Measurements from ENCODE around the gene DSE. TPM values are rescaled to one million over a fixed set of nuclear protein-coding genes. Genes with fewer than 3 reads are reported as not detected.

The DSE gene
- total RNA-seq, 2 donors from 2014 or later = 48.5 to 61.5 TPM

DNA sequence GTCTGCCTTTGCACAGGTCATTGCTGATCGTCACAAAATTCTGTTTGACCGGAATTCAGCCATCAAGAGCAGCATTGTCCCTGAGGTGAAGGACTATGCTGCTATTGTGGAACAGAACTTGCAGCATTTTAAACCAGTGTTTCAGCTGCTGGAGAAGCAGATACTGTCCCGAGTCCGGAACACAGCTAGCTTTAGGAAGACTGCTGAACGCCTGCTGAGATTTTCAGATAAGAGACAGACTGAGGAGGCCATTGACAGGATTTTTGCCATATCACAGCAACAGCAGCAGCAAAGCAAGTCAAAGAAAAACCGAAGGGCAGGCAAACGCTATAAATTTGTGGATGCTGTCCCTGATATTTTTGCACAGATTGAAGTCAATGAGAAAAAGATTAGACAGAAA, 65.8 kb downstream of the DSE start:
- no peak for DNase-seq (ENCODE audit: low spot score)
- intact Hi-C loops (cut with DNase I) = no loop called here

DNA sequence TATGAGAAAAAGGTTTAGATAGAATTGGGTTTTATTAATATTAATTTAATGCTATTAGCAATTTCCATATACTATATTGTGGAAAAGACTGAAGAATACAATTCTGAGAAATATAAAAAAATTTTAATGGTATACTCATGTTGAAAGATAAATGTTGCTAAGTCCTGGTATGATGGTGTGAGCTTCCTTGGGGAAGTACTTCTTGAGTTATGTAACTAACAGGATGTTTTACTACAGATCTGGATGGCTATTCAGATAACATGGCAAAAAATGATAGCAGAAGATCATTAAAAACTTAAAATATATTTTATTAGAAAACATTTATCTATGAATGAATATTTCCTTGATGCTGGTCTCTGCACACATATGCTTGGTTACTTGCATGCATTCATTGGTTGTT, 66.9 kb downstream of the DSE start:
- no peak for DNase-seq (ENCODE audit: low spot score)
- intact Hi-C loops (cut with DNase I) = no loop called here

DNA sequence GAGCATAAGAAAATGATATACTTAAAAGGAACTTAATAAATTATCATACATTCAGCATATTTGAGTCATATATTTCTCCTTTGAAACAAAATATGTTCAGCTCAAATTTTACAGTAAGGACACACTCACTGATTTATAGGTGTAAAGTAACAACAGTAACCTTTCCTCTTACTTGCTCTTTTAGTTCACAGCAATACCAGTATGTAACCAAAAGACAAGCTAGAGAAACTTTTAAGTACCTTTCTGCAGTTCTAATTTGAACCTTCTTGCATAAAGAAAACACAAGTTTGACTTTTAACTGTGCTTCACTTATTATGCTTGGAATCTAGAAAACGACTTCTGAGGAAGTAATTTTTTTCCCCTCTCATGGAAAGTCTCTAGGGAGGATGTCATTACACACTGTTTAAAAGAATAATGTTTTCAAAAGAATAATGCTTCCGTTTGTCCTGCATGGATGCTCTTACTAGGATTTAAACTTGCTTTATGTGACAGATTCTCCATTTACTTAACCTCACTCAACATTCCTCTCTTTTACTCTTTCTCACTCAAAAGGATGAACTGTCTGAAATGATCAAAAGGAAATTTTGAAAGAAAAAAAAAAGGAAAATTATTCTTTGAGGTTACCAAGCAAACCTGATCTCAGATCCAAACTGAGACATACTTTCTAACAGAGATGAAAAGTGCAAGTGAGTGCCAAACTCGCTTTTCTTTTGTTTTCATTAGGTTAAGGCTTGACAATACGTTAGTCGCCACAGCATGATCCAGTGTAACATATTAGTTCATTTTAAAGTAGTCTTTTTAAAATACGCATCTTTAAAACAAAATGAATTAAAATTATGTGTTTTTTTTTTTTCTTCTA, 68.1 kb downstream of the DSE start:
- DNase-seq (ENCODE audit: low spot score) = no peak
- intact Hi-C loops (cut with DNase I) = no loop called here

DNA sequence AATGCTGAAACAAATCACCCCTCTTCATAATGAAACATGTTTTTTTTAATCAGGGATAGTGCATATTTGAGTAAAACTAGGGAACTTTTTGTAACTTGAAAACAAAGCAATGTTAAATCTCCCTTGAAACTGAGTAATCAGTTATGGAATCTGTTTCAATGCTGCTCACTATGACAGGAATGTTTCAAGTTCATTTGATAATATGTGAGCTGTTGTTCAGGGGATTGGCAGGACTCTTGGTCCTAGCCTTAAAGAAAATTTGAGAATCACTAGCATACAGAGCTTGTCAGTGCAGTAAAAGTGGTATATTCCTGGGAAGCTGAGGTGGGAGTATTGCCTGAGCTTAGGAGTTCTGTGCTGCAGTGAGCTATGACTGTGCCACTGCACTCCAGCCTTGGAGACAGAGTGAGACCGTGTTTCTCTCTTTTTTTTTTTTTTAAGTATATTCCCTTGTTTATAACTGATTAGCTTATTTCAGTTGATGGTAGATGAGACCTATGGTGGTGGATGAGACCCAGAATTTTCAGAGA, 68.8 kb downstream of the DSE start:
- no peak for DNase-seq (ENCODE audit: low spot score)
- intact Hi-C loops (cut with DNase I) = no loop called here

DNA sequence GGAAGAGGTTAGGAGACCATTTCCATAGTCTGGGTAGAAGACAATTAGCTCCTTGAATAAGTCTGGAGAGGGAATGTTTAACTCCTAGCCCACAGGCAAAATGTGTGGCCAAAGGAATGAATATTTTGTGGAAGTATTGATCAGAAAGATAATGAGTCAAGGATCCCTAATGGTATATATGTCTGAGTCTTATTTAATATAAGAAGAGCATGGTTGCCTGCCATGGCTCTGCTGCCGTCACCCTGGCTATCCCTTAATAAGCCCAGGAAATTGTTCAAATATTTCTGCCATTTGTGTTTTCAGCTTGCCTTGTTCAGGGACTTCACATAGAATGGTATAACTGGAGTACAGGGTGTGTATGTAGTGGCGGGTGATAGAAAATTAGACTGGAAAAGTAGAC, 72.4 kb downstream of the DSE start:
- intact Hi-C loops (cut with DNase I) = no loop called here

DNA sequence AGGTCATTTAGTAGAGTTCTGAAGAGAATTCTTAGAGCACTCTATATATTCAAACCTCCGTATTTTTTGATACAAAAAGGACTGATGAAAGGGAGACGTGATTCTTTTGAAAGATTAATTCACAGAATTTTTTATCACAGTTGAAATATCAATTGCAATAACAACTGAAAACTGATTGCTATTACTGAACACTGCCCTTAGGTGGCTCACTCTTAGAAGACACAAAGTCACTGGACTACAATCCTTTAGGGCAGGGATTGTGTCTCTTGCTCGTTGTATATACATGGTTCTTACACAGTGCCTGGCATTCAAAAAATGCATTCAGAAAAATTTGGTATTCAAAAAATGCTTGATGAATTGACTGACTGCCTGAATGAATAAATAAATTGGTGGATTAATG, 73.3 kb downstream of the DSE start:
- intact Hi-C loops (cut with DNase I) = no loop called here
- DNase-seq (ENCODE audit: low spot score) = no peak

More for the DNA sequence above, 72.4 kb downstream of the DSE start:
- DNase-seq (ENCODE audit: low spot score) = no peak

DNA sequence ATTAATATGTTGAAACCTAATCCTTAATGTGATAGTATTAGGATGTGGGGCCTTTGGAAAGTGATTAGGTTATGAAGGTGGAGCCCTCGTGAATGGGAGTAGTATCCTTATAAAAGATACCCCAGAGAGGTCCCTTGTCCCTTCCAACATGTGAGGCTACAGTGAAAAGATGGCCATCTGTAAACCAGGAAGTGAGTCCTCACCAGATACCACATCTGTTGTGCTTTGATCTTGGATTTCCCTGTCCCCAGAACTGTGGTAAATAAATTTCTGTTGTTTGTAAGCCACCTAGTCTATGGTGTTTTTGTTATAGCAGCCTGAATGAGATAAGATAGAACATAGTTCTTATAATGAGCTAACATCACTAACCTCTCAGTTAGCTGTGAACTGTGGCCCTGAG, 73.8 kb downstream of the DSE start:
- intact Hi-C loops (cut with DNase I) = no loop called here
- no peak for DNase-seq (ENCODE audit: low spot score)

DNA sequence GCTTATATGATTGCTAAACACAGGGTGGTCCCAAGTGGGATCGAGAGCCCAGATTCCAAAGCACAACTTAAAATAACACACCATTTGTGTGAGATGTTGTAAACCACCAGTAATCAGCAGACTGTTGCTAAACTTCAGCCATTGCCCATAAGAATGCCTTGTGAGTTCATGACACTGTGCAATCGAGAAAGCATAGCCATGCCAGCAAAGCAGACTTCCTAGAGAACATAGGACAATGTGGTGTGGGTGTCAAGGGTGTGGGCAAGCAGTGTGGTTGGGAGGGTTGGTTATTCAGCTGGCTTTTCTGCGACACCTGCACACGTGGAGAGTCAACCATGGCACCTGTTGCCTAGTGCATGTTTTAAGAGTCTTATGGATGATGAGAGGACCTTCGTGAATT, 74.4 kb downstream of the DSE start:
- intact Hi-C loops (cut with DNase I) = no loop called here
- no peak for DNase-seq (ENCODE audit: low spot score)

DNA sequence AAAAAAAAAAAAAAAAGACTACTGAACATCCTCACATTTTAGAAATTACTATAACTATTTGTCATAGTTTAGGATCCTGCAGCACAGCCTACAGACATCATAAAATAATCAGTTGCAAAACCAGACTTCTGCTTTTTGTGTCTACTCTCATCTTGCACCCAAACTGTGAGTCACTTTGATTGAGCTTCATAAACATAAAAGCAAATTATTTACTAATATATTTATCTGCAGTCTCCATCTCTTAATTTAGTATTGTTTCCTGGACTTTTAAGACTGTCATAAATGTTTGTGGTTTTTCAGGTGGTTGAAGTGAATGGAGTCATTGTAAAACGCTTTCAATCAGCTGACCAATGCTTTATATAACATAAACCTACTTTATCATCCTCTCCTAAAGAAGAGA, 75.7 kb downstream of the DSE start:
- DNase-seq (ENCODE audit: low spot score) = no peak
- intact Hi-C loops (cut with DNase I) = no loop called here

DNA sequence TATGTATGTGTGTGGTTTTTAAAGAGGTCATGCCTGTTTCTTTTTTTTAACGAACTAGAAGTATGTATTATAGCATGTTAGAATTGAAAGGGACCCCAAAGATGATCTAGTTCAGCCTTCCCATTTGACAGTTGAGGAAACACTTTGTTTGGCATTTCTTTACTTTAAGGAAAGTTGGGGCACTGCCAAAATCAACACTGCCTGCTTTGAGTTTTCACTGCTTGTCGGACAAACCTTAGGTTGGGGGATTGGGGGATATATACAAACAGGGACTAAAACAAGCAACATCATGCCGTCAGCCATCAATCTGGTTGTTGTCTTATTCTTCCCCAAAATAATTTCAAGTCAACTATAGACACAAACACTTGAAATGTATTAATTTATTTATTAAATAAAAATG, 76.3 kb downstream of the DSE start:
- intact Hi-C loops (cut with DNase I) = no loop called here
- DNase-seq (ENCODE audit: low spot score) = no peak

DNA sequence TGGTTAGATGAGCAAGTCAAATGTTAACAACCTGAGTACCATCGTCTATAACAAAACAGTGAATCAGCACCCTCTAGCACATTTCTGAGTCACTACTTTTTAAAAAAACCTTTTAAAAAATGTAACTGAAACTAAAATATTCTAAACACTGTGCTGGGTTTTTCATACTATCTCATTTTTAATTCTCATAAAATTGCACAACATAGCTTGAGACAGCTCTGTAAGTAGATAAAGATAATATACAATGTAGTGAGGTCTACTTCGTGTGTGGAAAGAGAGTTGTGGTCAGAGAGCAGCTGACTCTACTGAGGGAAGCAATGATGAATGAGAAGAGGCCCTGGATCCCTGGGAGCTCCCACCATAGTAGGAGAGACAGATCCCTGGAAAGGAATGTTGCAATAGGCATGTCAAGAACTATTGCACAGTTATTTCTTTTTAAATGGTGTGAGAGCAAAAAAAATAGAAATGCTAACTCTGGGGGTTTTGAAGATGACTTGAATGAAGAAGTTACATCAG, 76.8 kb downstream of the DSE start:
- DNase-seq (ENCODE audit: low spot score) = no peak
- intact Hi-C loops (cut with DNase I) = no loop called here

DNA sequence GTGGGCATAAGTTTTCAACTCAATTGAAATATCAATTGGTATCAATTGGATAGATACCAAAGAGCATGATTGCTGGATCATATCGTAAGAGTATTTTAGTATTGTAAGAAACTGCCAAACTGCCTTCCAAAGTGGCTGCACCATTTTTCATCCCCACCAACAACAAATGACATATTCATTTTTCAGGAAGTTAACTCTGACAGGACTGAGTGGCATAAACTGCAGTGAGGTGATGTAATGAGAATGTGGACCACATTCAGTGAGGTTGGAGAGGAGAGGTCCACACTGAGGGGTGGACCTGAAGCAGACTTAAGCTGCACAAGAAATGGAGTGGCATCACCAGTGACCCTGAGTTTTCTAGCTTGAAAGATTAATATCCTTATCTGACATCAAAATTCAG, 78.8 kb downstream of the DSE start:
- intact Hi-C loops (cut with DNase I) = no loop called here
- DNase-seq (ENCODE audit: low spot score) = no peak

DNA sequence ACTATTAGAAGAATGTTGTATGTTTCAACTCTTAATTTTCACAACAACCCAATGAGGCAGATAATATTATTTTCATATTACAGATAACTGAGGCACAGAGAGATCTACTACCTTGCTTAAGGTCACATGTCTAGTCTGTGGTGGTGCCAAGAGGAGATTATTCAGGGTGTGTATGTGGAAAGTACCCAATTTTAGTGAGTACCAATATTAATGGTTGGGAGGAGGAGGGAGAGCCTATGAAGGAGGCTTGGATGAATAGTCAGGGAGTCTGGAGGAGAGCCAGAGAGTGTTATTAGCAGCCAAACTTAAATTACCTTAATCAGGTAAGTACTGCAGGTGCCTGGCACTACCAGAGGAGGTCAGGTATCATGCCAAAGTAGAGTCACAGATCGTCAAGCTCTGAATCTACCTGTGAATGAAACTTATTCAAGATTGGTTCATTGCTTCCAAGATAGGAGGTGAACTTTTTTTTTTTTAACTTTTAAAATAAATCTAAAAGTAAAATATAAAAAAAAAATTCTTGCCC, 79.5 kb downstream of the DSE start:
- DNase-seq (ENCODE audit: low spot score) = no peak
- intact Hi-C loops (cut with DNase I) = no loop called here

DNA sequence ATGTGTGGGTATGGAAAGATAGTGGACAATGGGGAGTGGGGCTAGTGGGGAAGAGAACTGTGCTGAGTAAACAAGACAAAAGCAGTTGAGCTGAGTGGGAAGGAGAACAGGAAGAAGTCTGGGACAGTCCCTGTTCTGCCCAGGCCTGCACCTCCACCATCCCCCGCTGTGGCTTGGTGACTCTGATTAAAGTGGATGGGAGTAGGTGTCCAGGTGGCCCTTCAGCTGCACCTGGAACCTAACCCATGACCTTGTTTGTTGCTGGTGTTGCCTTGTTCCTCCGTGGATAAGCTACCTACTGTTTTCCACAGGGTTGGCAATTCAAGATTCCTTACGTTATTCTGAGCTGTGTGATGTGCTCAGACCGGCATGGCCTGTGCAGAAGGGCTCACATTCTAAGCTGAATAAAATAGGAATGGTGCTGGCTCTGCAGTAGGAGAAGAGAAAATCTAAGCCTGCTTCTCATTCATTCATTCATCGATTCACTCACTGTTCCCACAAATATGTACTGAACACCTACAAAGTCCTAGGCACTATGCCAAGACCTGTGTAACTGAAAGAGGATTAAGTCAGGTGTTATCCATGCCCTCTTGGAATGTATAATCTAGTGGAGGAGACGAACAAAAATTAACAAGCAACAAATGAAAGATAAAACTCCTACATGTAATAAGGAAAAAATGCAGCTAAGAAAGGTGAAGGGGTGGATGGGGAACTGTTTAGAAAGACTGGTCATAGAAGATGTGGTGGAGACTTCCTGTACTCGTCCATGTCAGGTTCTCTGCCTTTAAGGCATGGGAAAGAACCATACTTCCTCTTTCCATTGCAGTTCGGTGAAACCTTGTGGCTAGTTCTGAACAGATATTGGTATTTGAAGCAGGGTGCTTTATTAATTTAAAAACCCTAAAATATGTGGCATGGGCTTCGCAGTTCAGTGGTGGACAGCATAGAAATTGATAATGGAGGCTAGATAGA, 80.3 kb downstream of the DSE start:
- DNase-seq (ENCODE audit: low spot score) = no peak
- intact Hi-C loops (cut with DNase I) = no loop called here

DNA sequence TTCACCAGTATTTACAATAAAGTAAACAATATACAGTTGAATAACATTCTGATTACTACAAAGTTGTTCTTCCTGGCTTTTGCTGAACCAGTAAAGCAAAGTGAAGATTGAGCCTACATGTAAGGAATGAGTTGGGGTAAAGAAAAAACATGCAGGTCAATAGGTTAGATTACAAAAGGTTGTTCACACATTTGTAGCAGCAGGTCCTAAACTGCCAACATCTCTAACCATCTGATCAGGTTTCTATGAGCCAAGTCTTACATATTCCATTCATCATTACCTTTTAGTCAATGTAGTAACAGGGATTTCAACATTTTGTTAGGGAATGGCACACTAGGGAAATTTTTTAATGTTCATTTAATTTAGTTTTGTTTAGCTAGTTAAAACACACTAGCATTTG, 81.2 kb downstream of the DSE start:
- intact Hi-C loops (cut with DNase I) = no loop called here
- no peak for DNase-seq (ENCODE audit: low spot score)

DNA sequence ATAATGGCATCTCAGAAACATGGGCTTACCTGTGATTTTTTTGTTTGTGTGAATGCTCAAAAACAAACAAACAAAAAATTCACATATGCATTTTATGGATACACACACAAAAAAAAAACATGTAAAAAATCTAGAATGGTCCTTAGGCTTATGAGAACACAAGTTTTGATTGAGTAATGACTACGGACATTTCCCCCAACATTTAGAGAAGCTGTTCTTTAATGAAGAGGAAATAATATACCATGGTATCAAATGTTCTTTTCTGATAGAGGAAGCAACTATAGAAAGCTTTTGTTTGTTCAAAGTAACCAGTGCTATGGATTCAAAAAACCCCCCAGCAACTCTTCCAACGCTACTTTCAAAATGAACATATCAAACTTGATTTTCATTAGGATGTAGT, 81.8 kb downstream of the DSE start:
- no peak for DNase-seq (ENCODE audit: low spot score)
- intact Hi-C loops (cut with DNase I) = no loop called here

DNA sequence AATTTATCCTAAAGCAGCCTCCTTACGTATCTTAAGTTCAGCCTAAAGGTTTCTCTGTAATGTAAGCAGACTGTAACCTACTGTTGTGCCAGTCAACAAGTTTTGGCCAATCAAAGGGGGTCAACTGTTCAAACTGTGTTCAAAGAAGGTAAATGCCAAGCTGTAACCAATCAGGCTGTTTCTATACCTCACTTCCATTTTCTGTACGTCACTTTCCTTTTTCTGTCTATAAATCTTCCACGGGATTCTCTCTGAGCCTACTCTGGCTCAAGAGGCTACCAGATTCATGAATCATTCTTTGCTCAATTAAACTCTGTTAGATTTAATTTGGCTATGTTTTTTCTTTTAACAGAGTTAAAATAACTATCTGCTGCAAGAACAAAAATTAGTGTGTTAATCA, 85.4 kb downstream of the DSE start:
- intact Hi-C loops (cut with DNase I) = no loop called here

DNA sequence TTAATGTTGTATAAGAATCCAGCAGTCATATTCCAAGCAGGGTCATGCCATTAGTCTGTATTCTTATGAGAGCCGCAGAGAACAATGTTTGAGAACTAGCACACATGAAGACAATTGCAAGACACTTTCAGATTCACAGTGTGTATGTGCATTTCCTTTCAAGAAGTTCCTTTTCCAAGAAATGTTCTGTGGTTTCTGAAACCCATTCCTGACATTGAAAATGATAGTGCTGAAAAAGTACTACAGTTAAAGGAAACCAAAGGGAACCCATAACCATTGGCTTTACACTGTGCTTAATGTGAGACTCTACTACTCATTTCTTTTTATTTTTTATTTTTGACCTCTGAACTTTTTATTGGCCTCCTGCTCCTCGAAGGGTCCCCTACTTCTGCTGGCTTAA, 86.2 kb downstream of the DSE start:
- no peak for DNase-seq (ENCODE audit: low spot score)
- intact Hi-C loops (cut with DNase I) = no loop called here

More for the DNA sequence above, 85.4 kb downstream of the DSE start:
- no peak for DNase-seq (ENCODE audit: low spot score)

DNA sequence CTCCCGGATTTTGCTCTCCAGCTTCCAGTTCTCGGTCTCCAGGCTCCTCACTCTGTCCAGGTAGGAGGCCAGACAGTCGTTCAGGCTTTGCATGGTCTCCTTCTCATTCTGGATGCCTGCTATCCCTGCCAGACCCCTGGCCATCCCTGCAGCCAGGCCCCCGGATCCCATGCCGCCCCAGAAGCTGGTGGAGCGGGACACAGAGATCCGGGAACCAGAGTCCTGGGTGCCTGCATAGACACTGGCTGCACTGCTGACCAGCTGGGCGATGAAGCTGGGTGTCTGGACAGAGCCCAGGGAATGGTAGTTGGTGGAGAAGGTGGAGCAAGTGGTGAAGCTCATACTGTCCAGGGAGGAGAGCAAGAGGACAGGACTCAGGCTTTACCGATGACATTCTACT, 87.5 kb downstream of the DSE start:
- no peak for DNase-seq (ENCODE audit: low spot score)

DNA sequence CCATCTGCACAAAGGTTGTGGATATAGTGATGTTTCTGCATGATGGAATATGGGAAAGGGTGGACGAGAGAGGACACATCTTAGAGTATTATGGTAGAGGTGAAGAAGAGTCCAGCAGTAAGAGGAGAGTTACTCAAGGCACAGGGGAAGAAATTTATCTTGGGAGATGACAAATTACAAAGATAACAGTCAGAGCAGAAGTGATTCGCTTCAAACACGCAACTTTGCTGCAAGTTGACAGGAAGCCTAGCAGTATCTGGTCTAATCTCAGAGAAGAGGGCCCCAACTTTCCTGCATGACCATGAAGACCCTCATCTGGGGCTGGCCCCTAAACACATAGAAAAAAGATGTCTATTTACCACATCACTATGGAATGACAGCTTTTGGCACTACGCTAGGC, 89.2 kb downstream of the DSE start:
- intact Hi-C loops (cut with DNase I) = no loop called here
- DNase-seq (ENCODE audit: low spot score) = no peak

More for the DNA sequence above, 87.5 kb downstream of the DSE start:
- intact Hi-C loops (cut with DNase I) = no loop called here
